B cell (primary cell): ENCODE measurements around the gene C6orf47. TPM values are rescaled to one million over a fixed set of nuclear protein-coding genes. Genes with fewer than 3 reads are reported as not detected.

Source experiments
- ATAC-seq: fragments of 200-7000 bp; cut with Tn5 transposase; one replicate; pipeline ENCODE4 v1.10.0; 2021; ENCODE audit warnings: low read depth, mild to moderate bottlenecking, moderate number of reproducible peaks, moderate library complexity
- CTCF ChIA-PET: fragments of 350-600 bp; sonication (Branson Sonifier 250); formaldehyde crosslinking; loops from one replicate; lab custom pipeline; 2021; ENCODE audit warnings: antibody characterized with exemption, inconsistent platforms; lab: Charles Lee
- POLR2A ChIA-PET: fragments of 350-600 bp; sonication (Branson Sonifier 250); formaldehyde crosslinking; loops from one replicate; lab custom pipeline; 2021; ENCODE audit warnings: antibody characterized with exemption; lab: Charles Lee
- DNase-seq: peaks from one replicate; pipeline ENCODE4 v3.0.0; 2013
- H2AFZ ChIP-seq: 2 replicates; pipeline ENCODE4 v1.6.1; 2012; ENCODE audit warnings: mild to moderate bottlenecking, low read depth, low read length; ENCODE audit not compliant: insufficient read depth, poor library complexity, severe bottlenecking
- H3K27ac ChIP-seq, 2 donors: 1 replicate in 1 of 2; 2 replicates in 1 of 2; pipeline ENCODE4 v1.5.1; 2012 to 2013; ENCODE audit warnings: low read length in 2 of 2, mild to moderate bottlenecking in 2 of 2, moderate library complexity in 1 of 2
- H3K27me3 ChIP-seq, 4 experiments: fragments of 200-600 bp in 1 of 4; sonication (generic) in 1 of 4; replicated peaks in 1 of 4; 1 replicate in 2 of 4; 2 replicates in 2 of 4; pipeline versions ENCODE4 v1.6.1 to v1.7.0; 2013 to 2016; ENCODE audit warnings: low read length in 3 of 4, mild to moderate bottlenecking in 2 of 4, mixed read lengths in 1 of 4, moderate library complexity in 1 of 4; ENCODE audit not compliant: insufficient read depth in 4 of 4, control insufficient read depth in 3 of 4; ENCODE audit errors: control extremely low read depth in 1 of 4
- H3K36me3 ChIP-seq, 2 experiments: replicated peaks in 1 of 2; 1 replicate in 1 of 2; 2 replicates in 1 of 2; pipeline versions ENCODE4 v1.6.1 to v1.7.1; 2013; ENCODE audit warnings: low read length in 1 of 2; ENCODE audit not compliant: insufficient read depth in 2 of 2, control insufficient read depth in 1 of 2; ENCODE audit errors: control extremely low read depth in 1 of 2, extremely low read depth in 1 of 2
- H3K4me1 ChIP-seq, 2 donors: fragments of 200-600 bp in 1 of 2; sonication (generic) in 1 of 2; 1 replicate in 1 of 2; 2 replicates in 1 of 2; pipeline versions ENCODE4 v1.5.1 to v1.6.1; 2013 to 2017; ENCODE audit warnings: low read length in 2 of 2; ENCODE audit not compliant: control insufficient read depth in 2 of 2, insufficient read depth in 2 of 2
- H3K4me2 ChIP-seq: replicated peaks from 2 replicates; pipeline ENCODE3; 2012; ENCODE audit warnings: mild to moderate bottlenecking, low read depth, low read length; ENCODE audit not compliant: poor library complexity, severe bottlenecking
- H3K4me3 ChIP-seq, 5 experiments: fragments of 200-600 bp in 1 of 5; sonication (generic) in 1 of 5; 1 replicate in 3 of 5; 2 replicates in 2 of 5; pipeline versions ENCODE4 v1.5.1 to v1.7.0; 2011 to 2016; ENCODE audit warnings: low read length in 4 of 5, mild to moderate bottlenecking in 4 of 5, low read depth in 2 of 5, control low read depth in 1 of 5, moderate library complexity in 1 of 5; ENCODE audit not compliant: insufficient read depth in 1 of 5; ENCODE audit errors: control extremely low read depth in 1 of 5, extremely low read depth in 1 of 5
- H3K79me2 ChIP-seq: fragments of 200-600 bp; sonication (generic); one replicate; pipeline ENCODE4 v1.6.0; 2016; ENCODE audit warnings: low read length; ENCODE audit not compliant: control insufficient read depth, insufficient read depth
- H3K9ac ChIP-seq: fragments of 200-600 bp; sonication (generic); 2 replicates; pipeline ENCODE4 v1.6.1; 2017; ENCODE audit warnings: mild to moderate bottlenecking, low read length, moderate library complexity
- H3K9me3 ChIP-seq, 3 donors: one replicate each; pipeline versions ENCODE4 v1.6.1 to v1.7.1; 2013; ENCODE audit warnings: low read length in 2 of 3; ENCODE audit not compliant: control insufficient read depth in 2 of 3, insufficient read depth in 1 of 3; ENCODE audit errors: control extremely low read depth in 1 of 3
- H4K20me1 ChIP-seq: 2 replicates; pipeline ENCODE4 v1.6.0; 2012; ENCODE audit warnings: mild to moderate bottlenecking, low read length; ENCODE audit not compliant: insufficient read depth, control insufficient read depth, poor library complexity, severe bottlenecking
- H3K27ac Mint-ChIP-seq: one replicate; pipeline ENCODE4 v1.8.0; 2021; ENCODE audit warnings: mixed read lengths
- H3K27me3 Mint-ChIP-seq: one replicate; pipeline ENCODE4 v1.8.0; 2021; ENCODE audit warnings: mixed read lengths
- H3K4me1 Mint-ChIP-seq: one replicate; pipeline ENCODE4 v1.8.0; 2021; ENCODE audit warnings: mixed read lengths
- H3K4me3 Mint-ChIP-seq: one replicate; pipeline ENCODE4 v1.8.0; 2021; ENCODE audit warnings: mixed read lengths
- H3K9me3 Mint-ChIP-seq: one replicate; pipeline ENCODE4 v1.8.0; 2022; ENCODE audit warnings: mixed read lengths; ENCODE audit not compliant: insufficient read depth
- EZH2 ChIP-seq: IDR thresholded peaks from 2 replicates; pipeline ENCODE4 v1.6.1; 2012; ENCODE audit warnings: borderline replicate concordance, low read depth, mild to moderate bottlenecking, moderate library complexity, low read length; ENCODE audit not compliant: insufficient read depth, poor library complexity, severe bottlenecking
- WGBS: methylation state at CpG from one replicate; pipeline ENCODE4 v1.1.5; 2013; ENCODE audit warnings: missing lambda C conversion rate; ENCODE audit not compliant: insufficient coverage; 5-methylcytosine and 5-hydroxymethylcytosine counted together
- intact Hi-C: fragments of 100-400 bp; cut with micrococcal nuclease; formaldehyde crosslinking; loops from one replicate; pipeline ENCODE4 v1.10.0; 2022
- polyA plus RNA-seq: library from polyadenylated mRNA; depleted of rRNA; stranded (reverse); fragments of >200 nt; gene quantifications from 2 replicates; pipeline ENCODE4 v1.2.3, GENCODE V29; 2012
- total RNA-seq, 2 donors: library from RNA; stranded (reverse); fragments of 120-200 nt in 1 of 2; gene quantifications; 1 replicate in 1 of 2; 2 replicates in 1 of 2; pipeline versions ENCODE4 v1.2.3 to v1.2.4, GENCODE V29; 2013 to 2022
- TF ChIP-seq, protein P1 (sequence below): fragments of 200-600 bp; IDR thresholded peaks from one replicate; pipeline ENCODE4 v1.8.0; 2022; ENCODE audit warnings: antibody characterized with exemption, mild to moderate bottlenecking

The C6orf47 gene
- total and polyA plus RNA-seq, 2 donors (not counting 1 experiment from before 2014, with no cell fraction given) = 7.6 to 34.0 TPM

DNA sequence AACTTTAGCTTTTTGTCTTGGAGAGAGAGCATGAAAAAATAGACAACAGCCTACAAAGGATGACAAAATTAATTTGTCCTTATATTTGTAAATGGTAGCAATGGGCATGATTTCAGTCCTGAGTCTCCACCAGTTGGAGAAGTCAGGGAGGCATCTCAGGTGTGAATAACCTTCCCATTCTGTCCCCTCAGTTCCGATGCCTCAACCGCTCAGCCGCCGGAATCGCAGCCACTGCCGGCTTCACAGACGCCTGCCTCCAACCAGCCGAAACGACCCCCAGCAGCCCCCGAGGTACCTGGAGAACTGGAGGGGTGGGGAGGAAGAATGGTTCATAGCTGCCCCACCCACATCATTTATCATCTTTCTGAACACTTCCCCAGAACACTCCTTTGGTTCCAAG, 36.5 kb downstream of the C6orf47 start:
- peaks cover 24% of the 10 kb centered on the region for H3K4me1 Mint-ChIP-seq
- H3K9ac ChIP-seq = no peak overlapping the region
- ChIA-PET POLR2A (interaction anchor here (1.4 kb wide), 1 partner anchor 44 kb away, joined by 3 read pairs; no protein-coding TSS in a partner anchor), CTCF (interaction anchor here (0.6 to 1.5 kb wide), 3 partner anchors 7 to 14 kb away, joined by 3 to 5 read pairs (median 3); no protein-coding TSS in a partner anchor)
- H3K4me3 ChIP-seq = no peak overlapping the region
- H3K79me2 ChIP-seq = peaks cover 21% of the 10 kb centered on the region
- no CpG with 5 or more reads among the region's 10 CpGs for WGBS
- no peak overlapping the region for H2AFZ ChIP-seq
- H3K27me3 ChIP-seq = no peaks in the 10 kb centered on the region
- peaks cover 10 to 16% of the 10 kb centered on the region in 2 donors for H3K4me1 ChIP-seq
- H3K4me2 ChIP-seq = no peak overlapping the region
- no peaks in the 10 kb centered on the region for H3K9me3 Mint-ChIP-seq
- peaks cover 0 to 5% (median 0%) of the 10 kb centered on the region in 3 donors for H3K9me3 ChIP-seq
- H3K4me3 Mint-ChIP-seq = no peak overlapping the region
- TF ChIP-seq, protein P1, sequence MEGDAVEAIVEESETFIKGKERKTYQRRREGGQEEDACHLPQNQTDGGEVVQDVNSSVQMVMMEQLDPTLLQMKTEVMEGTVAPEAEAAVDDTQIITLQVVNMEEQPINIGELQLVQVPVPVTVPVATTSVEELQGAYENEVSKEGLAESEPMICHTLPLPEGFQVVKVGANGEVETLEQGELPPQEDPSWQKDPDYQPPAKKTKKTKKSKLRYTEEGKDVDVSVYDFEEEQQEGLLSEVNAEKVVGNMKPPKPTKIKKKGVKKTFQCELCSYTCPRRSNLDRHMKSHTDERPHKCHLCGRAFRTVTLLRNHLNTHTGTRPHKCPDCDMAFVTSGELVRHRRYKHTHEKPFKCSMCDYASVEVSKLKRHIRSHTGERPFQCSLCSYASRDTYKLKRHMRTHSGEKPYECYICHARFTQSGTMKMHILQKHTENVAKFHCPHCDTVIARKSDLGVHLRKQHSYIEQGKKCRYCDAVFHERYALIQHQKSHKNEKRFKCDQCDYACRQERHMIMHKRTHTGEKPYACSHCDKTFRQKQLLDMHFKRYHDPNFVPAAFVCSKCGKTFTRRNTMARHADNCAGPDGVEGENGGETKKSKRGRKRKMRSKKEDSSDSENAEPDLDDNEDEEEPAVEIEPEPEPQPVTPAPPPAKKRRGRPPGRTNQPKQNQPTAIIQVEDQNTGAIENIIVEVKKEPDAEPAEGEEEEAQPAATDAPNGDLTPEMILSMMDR = no peak
- TF ChIP-seq EZH2 = no peak
- H3K27me3 Mint-ChIP-seq = no peaks in the 10 kb centered on the region
- no peak for DNase-seq
- peaks cover 18% of the 10 kb centered on the region for H4K20me1 ChIP-seq
- no peak overlapping the region for H3K27ac Mint-ChIP-seq
- intact Hi-C loops = loop anchor here (5.0 kb wide), 3 partner anchors 183 to 333 kb away; partner anchors contain the start of genes EHMT2, LSM2, NELFE and SKIC2
- H3K36me3 ChIP-seq = peaks cover 7 to 64% of the 10 kb centered on the region in 2 experiments
- no peak for ATAC-seq
- no peak overlapping the region for H3K27ac ChIP-seq

DNA sequence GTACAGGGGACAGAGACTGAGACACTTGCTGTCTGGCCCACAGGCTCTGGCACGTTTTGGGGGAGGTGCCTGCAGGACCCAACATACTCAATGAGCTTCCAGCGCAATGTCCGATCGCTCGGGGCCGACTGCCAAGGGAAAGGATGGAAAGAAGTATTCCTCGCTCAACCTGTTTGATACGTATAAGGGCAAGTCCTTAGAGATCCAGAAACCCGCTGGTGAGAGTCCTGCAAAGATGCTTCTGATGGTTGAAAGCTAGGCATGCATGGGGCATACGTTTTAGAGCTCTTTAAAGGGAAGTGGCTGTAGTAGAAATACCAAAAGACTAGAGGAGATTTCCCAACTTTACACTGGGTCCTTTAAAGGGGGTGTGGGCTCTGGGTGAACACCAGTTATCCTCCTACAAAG, 37.9 kb downstream of the C6orf47 start:
- Mint-ChIP-seq H3K9me3 (no peaks in the 10 kb centered on the region), H3K27ac (peak overlapping the region; percentile 12), H3K4me1 (peaks cover 24% of the 10 kb centered on the region), H3K4me3 (peak overlapping the region; percentile 86), H3K27me3 (no peaks in the 10 kb centered on the region)
- Histone ChIP-seq H3K4me3 (no peak overlapping the region), H3K79me2 (peaks cover 21% of the 10 kb centered on the region), H3K9me3 (peaks cover 0 to 6% (median 0%) of the 10 kb centered on the region in 3 donors), H3K36me3 (peaks cover 7 to 53% of the 10 kb centered on the region in 2 experiments), H3K27me3 (no peaks in the 10 kb centered on the region), H4K20me1 (peaks cover 10% of the 10 kb centered on the region), H3K9ac (no peak overlapping the region), H3K4me2 (no peak overlapping the region), H3K4me1 (peaks cover 10 to 16% of the 10 kb centered on the region in 2 donors), H2AFZ (no peak overlapping the region), H3K27ac (no peak overlapping the region)
- TF ChIP-seq, protein P1 = no peak
- TF ChIP-seq EZH2 = no peak
- ATAC-seq (no peak), DNase-seq (no peak)
- CTCF ChIA-PET = interaction anchor here (0.6 to 2.3 kb wide), 8 partner anchors 24 to 483 kb away, joined by 3 to 11 read pairs (median 4); partner anchors contain the start of genes BAG6 and DDX39B
- POLR2A ChIA-PET = interaction anchor here (0.6 to 1.2 kb wide), 7 partner anchors 13 to 237 kb away, joined by 3 to 12 read pairs (median 4); no protein-coding TSS in a partner anchor
- 92% methylated on average over 9 of the region's 10 CpGs for WGBS
- intact Hi-C loops = loop anchor here (5.0 kb wide), 3 partner anchors 185 to 335 kb away; partner anchors contain the start of genes EHMT2, LSM2, NELFE and SKIC2
